ENCODE results near the gene RASA2. TPM values are rescaled to one million over a fixed set of nuclear protein-coding genes. Genes with fewer than 3 reads are reported as not detected.
"Not testable (repeated sequence)": the region's sequence is repeated elsewhere in the genome, so short reads cannot be mapped to it uniquely, and the experiment has no call there.

Gene RASA2
- total RNA-seq, 4 donors from 2014 or later: 10.6 to 15.5 (median 14.8) TPM

- Histone ChIP-seq H3K27ac (no peak overlapping the region), H3K27me3 (no peaks in the 10 kb centered on the region), H3K4me3 (no peak overlapping the region), H3K36me3 (no peaks in the 10 kb centered on the region), H3K4me1 (no peaks in the 10 kb centered on the region), H3K9me3 (no peaks in the 10 kb centered on the region)
- 80% methylated on average over 1 of the region's 2 CpGs; no CpG with 5 or more reads in 1 of the 2 donors for WGBS, 2 donors (ENCODE audit: low coverage in 1 of 2)
- no peak for ATAC-seq
- no peak for TF ChIP-seq CTCF (IDR thresholded peaks at IDR 0.05)
- no peak for TF ChIP-seq EP300 (IDR thresholded peaks at IDR 0.05)
- TF ChIP-seq POLR2A (IDR thresholded peaks at IDR 0.05): no peak
- TF ChIP-seq POLR2AphosphoS5 (IDR thresholded peaks at IDR 0.05): no peak
These were observed 8.7 kb upstream of the RASA2 start for GRCh38 chr3:141478139-141478538.

- not testable (repeated sequence) for H3K27ac ChIP-seq, H3K9me3 ChIP-seq, H3K4me1 ChIP-seq, ATAC-seq, H3K4me3 ChIP-seq, H3K27me3 ChIP-seq, H3K36me3 ChIP-seq
- 89 to 100% methylated on average over 1 of the region's 1 CpG for WGBS, 2 donors (ENCODE audit: low coverage in 1 of 2)
These were observed 8.0 kb upstream of the RASA2 start for GRCh38 chr3:141478840-141479239.

- no peak for ATAC-seq
- Histone ChIP-seq H3K27me3 (no peaks in the 10 kb centered on the region), H3K36me3 (no peaks in the 10 kb centered on the region), H3K9me3 (no peaks in the 10 kb centered on the region), H3K27ac (no peak overlapping the region), H3K4me3 (no peak overlapping the region), H3K4me1 (peaks cover 0 to 10% (median 4%) of the 10 kb centered on the region in 3 donors)
- TF ChIP-seq POLR2AphosphoS5 (IDR thresholded peaks at IDR 0.05) (no peak), CTCF (IDR thresholded peaks at IDR 0.05) (no peak), POLR2A (IDR thresholded peaks at IDR 0.05) (no peak), EP300 (IDR thresholded peaks at IDR 0.05) (no peak)
- 71 to 80% methylated on average over 3 to 4 of the region's 5 CpGs for WGBS, 2 donors (ENCODE audit: low coverage in 1 of 2)
These were observed 4.4 kb upstream of the RASA2 start for GRCh38 chr3:141482245-141482922.

GRCh38 chr3:141484701-141485287, 2.0 kb upstream of the RASA2 start:
- H3K4me3 ChIP-seq: no peak overlapping the region
- no peak for ATAC-seq
- WGBS, 2 donors (ENCODE audit: low coverage in 1 of 2): 94 to 95% methylated on average over 6 to 8 of the region's 8 CpGs
- no peak overlapping the region for H3K27ac ChIP-seq
- peaks cover 0 to 28% (median 11%) of the 10 kb centered on the region in 3 donors for H3K4me1 ChIP-seq
- no peaks in the 10 kb centered on the region for H3K36me3 ChIP-seq
- TF ChIP-seq POLR2A (IDR thresholded peaks at IDR 0.05) (no peak), CTCF (IDR thresholded peaks at IDR 0.05) (no peak), EP300 (IDR thresholded peaks at IDR 0.05) (no peak), POLR2AphosphoS5 (IDR thresholded peaks at IDR 0.05) (no peak)
- no peaks in the 10 kb centered on the region for H3K9me3 ChIP-seq
- no peaks in the 10 kb centered on the region for H3K27me3 ChIP-seq

- Histone ChIP-seq H3K4me1 (peaks cover 0 to 28% (median 11%) of the 10 kb centered on the region in 3 donors), H3K4me3 (peak overlapping the region; percentile 79 to 99), H3K27ac (peak overlapping the region; percentile 19 to 99 (median 98)), H3K36me3 (no peaks in the 10 kb centered on the region), H3K9me3 (no peaks in the 10 kb centered on the region), H3K27me3 (no peaks in the 10 kb centered on the region)
- no peak for TF ChIP-seq CTCF (IDR thresholded peaks at IDR 0.05)
- TF ChIP-seq POLR2AphosphoS5 (IDR thresholded peaks at IDR 0.05): no peak
- TF ChIP-seq POLR2A (IDR thresholded peaks at IDR 0.05): no peak
- TF ChIP-seq EP300 (IDR thresholded peaks at IDR 0.05): no peak
- ATAC-seq: no peak
- 44 to 60% methylated on average over 10 of the region's 10 CpGs for WGBS, 2 donors (ENCODE audit: low coverage in 1 of 2)
These were observed 959 bp upstream of the RASA2 start for GRCh38 chr3:141485641-141486495.
